ENCODE data around the gene ARHGEF4.
"Not testable (repeated sequence)": the region's sequence is repeated elsewhere in the genome, so short reads cannot be mapped to it uniquely, and the experiment has no call there.

Gene ARHGEF4

GRCh38 chr2:131055169-131056065 lies 218.7 kb downstream of the ARHGEF4 start:
- DNase-seq (ENCODE audit: low spot score) = no peak

GRCh38 chr2:131056204-131056931 lies 219.7 kb downstream of the ARHGEF4 start:
- no peak for DNase-seq (ENCODE audit: low spot score)

- no peak for DNase-seq (ENCODE audit: low spot score)
Observed at GRCh38 chr2:131056932-131057287, 220.2 kb downstream of the ARHGEF4 start.

- no peak for DNase-seq (ENCODE audit: low spot score)
Observed at GRCh38 chr2:131058214-131058843, 221.6 kb downstream of the ARHGEF4 start.

- no peak for DNase-seq (ENCODE audit: low spot score)
Observed at GRCh38 chr2:131058920-131059319, 222.2 kb downstream of the ARHGEF4 start.

GRCh38 chr2:131063501-131064283 lies 227.0 kb downstream of the ARHGEF4 start:
- no peak for DNase-seq (ENCODE audit: low spot score)

GRCh38 chr2:131064589-131065512 lies 228.1 kb downstream of the ARHGEF4 start:
- DNase-seq (ENCODE audit: low spot score) = no peak

- no peak for DNase-seq (ENCODE audit: low spot score)
Observed at GRCh38 chr2:131067465-131068125, 230.9 kb downstream of the ARHGEF4 start.

- DNase-seq (ENCODE audit: low spot score) = not testable (repeated sequence)
Observed at GRCh38 chr2:131068172-131068571, 231.5 kb downstream of the ARHGEF4 start.

- DNase-seq (ENCODE audit: low spot score) = not testable (repeated sequence)
Observed at GRCh38 chr2:131075578-131075977, 238.9 kb downstream of the ARHGEF4 start.

GRCh38 chr2:131076707-131077106 lies 240.0 kb downstream of the ARHGEF4 start:
- DNase-seq (ENCODE audit: low spot score) = no peak

GRCh38 chr2:131077182-131077846 lies 240.6 kb downstream of the ARHGEF4 start:
- no peak for DNase-seq (ENCODE audit: low spot score)

GRCh38 chr2:131077966-131078365 lies 241.3 kb downstream of the ARHGEF4 start:
- no peak for DNase-seq (ENCODE audit: low spot score)

- DNase-seq (ENCODE audit: low spot score) = not testable (repeated sequence)
Observed at GRCh38 chr2:131079931-131080330, 243.2 kb downstream of the ARHGEF4 start.

GRCh38 chr2:131081190-131081589 lies 244.5 kb downstream of the ARHGEF4 start:
- DNase-seq (ENCODE audit: low spot score) = no peak

- no peak for DNase-seq (ENCODE audit: low spot score)
Observed at GRCh38 chr2:131085646-131086045, 248.9 kb downstream of the ARHGEF4 start.

- peak; percentile 15 for DNase-seq (ENCODE audit: low spot score)
Observed at GRCh38 chr2:131092458-131093005, 255.8 kb downstream of the ARHGEF4 start.

GRCh38 chr2:131093006-131093695 lies 256.4 kb downstream of the ARHGEF4 start, which contains the start of gene FAM168B:
Gene FAM168B (minus strand): TSS chr2:131093460. CDS start chr2:131082646, 10,814 bp downstream.
- DNase-seq (ENCODE audit: low spot score) = peak; percentile 88
